Fibroblast of mammary gland (primary cell): Measurements from ENCODE around the gene HBS1L.

Source experiments
- DNase-seq: peaks from one replicate; pipeline ENCODE4 v3.0.0-alpha.2; 2010; ENCODE audit warnings: low read depth
- H3K4me3 ChIP-seq: 2 replicates; pipeline ENCODE4 v1.5.1; 2011; ENCODE audit warnings: low read depth, mild to moderate bottlenecking, low read length, moderate library complexity; ENCODE audit not compliant: control insufficient read depth
- CTCF ChIP-seq: conservative IDR thresholded peaks from 2 replicates; pipeline ENCODE4 v1.5.1; 2011; ENCODE audit warnings: low read depth, low read length, inconsistent platforms; ENCODE audit not compliant: control insufficient read depth, insufficient read depth

The HBS1L gene

GRCh38 chr6:135008941-135009290, 45.7 kb downstream of the HBS1L start:
- no peak for TF ChIP-seq CTCF
- no peak overlapping the region for H3K4me3 ChIP-seq
- no peak for DNase-seq

GRCh38 chr6:135008072-135008940, 46.3 kb downstream of the HBS1L start:
- DNase-seq = no peak
- TF ChIP-seq CTCF = no peak
- no peak overlapping the region for H3K4me3 ChIP-seq

- TF ChIP-seq CTCF = no peak
- DNase-seq = peak; percentile 7
- H3K4me3 ChIP-seq = no peak overlapping the region
Observed at GRCh38 chr6:135006386-135006914, 48.2 kb downstream of the HBS1L start.

- no peak for TF ChIP-seq CTCF
- DNase-seq = no peak
- H3K4me3 ChIP-seq = no peak overlapping the region
Observed at GRCh38 chr6:135004399-135004798, 50.2 kb downstream of the HBS1L start.

GRCh38 chr6:135002974-135003703, 51.5 kb downstream of the HBS1L start:
- no peak overlapping the region for H3K4me3 ChIP-seq
- TF ChIP-seq CTCF = no peak
- no peak for DNase-seq

GRCh38 chr6:135002229-135002844, 52.3 kb downstream of the HBS1L start:
- peak; percentile 34 for DNase-seq
- peak; percentile 61 for TF ChIP-seq CTCF
- H3K4me3 ChIP-seq = no peak overlapping the region
